ENCODE results near the gene ATP6V0C. TPM values are rescaled to one million over a fixed set of nuclear protein-coding genes. Genes with fewer than 3 reads are reported as not detected.
A peak's percentile ranks its signal among the peaks of the same experiment; 100 is the strongest.

The ATP6V0C gene
- total and polyA plus RNA-seq, 2 of the 8 experiments (the other 6 are each of a cell fraction or from before 2014, with no cell fraction given) = 125 to 176 TPM

- FAIRE-seq (no peak), DNase-seq (ENCODE audit: low read depth in 1 of 2, low spot score in 2 of 2) (no peak)
- Histone ChIP-seq H3K4me2 (ENCODE audit: insufficient read depth in 1 of 2, low read depth in 2 of 2, low read length in 2 of 2) (peak overlapping the region; percentile 73 to 83), H3K4ac (replicated peaks; ENCODE audit: insufficient read length, low read depth, low read length) (no peak overlapping the region), H3K27me3 (replicated peaks in 1 of 4; ENCODE audit: control insufficient read depth in 3 of 4, extremely low read depth in 1 of 4, insufficient read depth in 3 of 4, low read length in 3 of 4) (peaks cover 19 to 42% (median 31%) of the 10 kb centered on the region in 4 experiments), H3K23ac (ENCODE audit: insufficient read length) (no peak overlapping the region), H4K20me1 (replicated peaks in 1 of 2; ENCODE audit: control insufficient read depth in 1 of 2, insufficient read depth in 2 of 2, low read length in 2 of 2) (peaks cover 9 to 21% of the 10 kb centered on the region in 2 experiments), H2BK15ac (ENCODE audit: low read length) (no peak overlapping the region), H2BK12ac (ENCODE audit: low read depth, low read length) (no peak overlapping the region), H3K27ac (ENCODE audit: low read depth, low read length) (no peak overlapping the region), H2BK5ac (ENCODE audit: low read depth, low read length) (no peak overlapping the region), H2AFZ (ENCODE audit: low read length) (no peak overlapping the region), H3K4me1 (replicated peaks in 1 of 4; ENCODE audit: control insufficient read depth in 3 of 4, insufficient read depth in 4 of 4, low read length in 3 of 4) (peaks cover 0 to 22% (median 9%) of the 10 kb centered on the region in 4 experiments; a peak in 5 of 7 replicates), H3K79me1 (ENCODE audit: low read depth, low read length) (peaks cover 14% of the 10 kb centered on the region; the same call in 1 of the 2 replicates), H3K9ac (replicated peaks in 1 of 4; ENCODE audit: extremely low read depth in 1 of 4, low read depth in 3 of 4, low read length in 3 of 4) (no peak overlapping the region), H4K91ac (replicated peaks; ENCODE audit: insufficient read length, low read length) (no peak overlapping the region), H3K9me3 (ENCODE audit: insufficient read depth in 2 of 2, low read depth in 1 of 2, low read length in 1 of 2) (no peaks in the 10 kb centered on the region), H3K36me3 (ENCODE audit: control insufficient read depth in 2 of 4, insufficient read depth in 4 of 4, low read length in 3 of 4) (no peaks in the 10 kb centered on the region), H3K23me2 (ENCODE audit: low read depth, low read length) (peaks cover 18% of the 10 kb centered on the region; the same call in 1 of the 2 replicates), H3K79me2 (ENCODE audit: control insufficient read depth in 1 of 2, insufficient read depth in 2 of 2, low read length in 2 of 2) (peaks cover 0 to 4% of the 10 kb centered on the region in 2 experiments; a peak in 1 of 4 replicates), H3K56ac (replicated peaks; ENCODE audit: insufficient read length, low read depth, low read length) (no peak overlapping the region), H3K4me3 (ENCODE audit: extremely low read depth in 1 of 4, insufficient read depth in 2 of 4, low read depth in 3 of 4, low read length in 4 of 4) (peak overlapping the region in 1 of 4 experiments; percentile 83; a peak in 1 of 8 replicates), H2AK5ac (ENCODE audit: low read depth, low read length) (no peak overlapping the region), H2BK120ac (replicated peaks; ENCODE audit: low read depth, low read length) (no peak overlapping the region), H3K18ac (ENCODE audit: extremely low read depth, low read length) (no peak overlapping the region), H4K8ac (ENCODE audit: extremely low read depth, insufficient read depth, low read length) (no peak overlapping the region; the same call in 1 of the 2 replicates), H3K14ac (ENCODE audit: insufficient read length) (no peak overlapping the region), H2BK20ac (ENCODE audit: low read length) (no peak overlapping the region), H4K5ac (ENCODE audit: insufficient read length, low read depth, low read length) (no peak overlapping the region)
- ChIA-PET POLR2A (ENCODE audit: partially characterized antibody) (interaction anchor here (1.1 to 1.7 kb wide), 2 partner anchors 11 to 277 kb away, joined by 3 to 5 read pairs; no protein-coding TSS in a partner anchor), CTCF (ENCODE audit: partially characterized antibody) (interaction anchor here (0.8 to 1.6 kb wide), 4 partner anchors 10 to 25 kb away, joined by 3 to 6 read pairs (median 3); no protein-coding TSS in a partner anchor)
- no peak for TF ChIP-seq TAF7 (optimal IDR thresholded peaks at IDR 0.05; ENCODE audit: borderline replicate concordance, low read depth, low read length)
- 92% methylated on average over 9 of the region's 9 CpGs; no CpG with 5 or more reads in 1 of the 2 experiments for WGBS, 2 experiments (ENCODE audit: extremely low coverage in 1 of 2, insufficient coverage in 1 of 2, insufficient read length in 1 of 2, insufficient replicate concordance in 2 of 2, low coverage in 1 of 2, low lambda C conversion rate in 2 of 2, missing lambda C conversion rate in 1 of 2)
These were observed 37.4 kb upstream of the ATP6V0C start for GRCh38 chr16:2476345-2476720.

All from H1 (cell line).